H7 (cell line): Measurements from ENCODE around the gene MNDA. TPM values are rescaled to one million over a fixed set of nuclear protein-coding genes. Genes with fewer than 3 reads are reported as not detected.

Experiments used
- total RNA-seq: library from RNA; depleted of rRNA; stranded (reverse); fragments of >200 nt; shearing (Covaris generic); gene quantifications from 2 replicates; pipeline ENCODE4 v1.2.3, GENCODE V29; 2014; rRNA removed

Gene MNDA
- total RNA-seq, 1 experiment from 2014 or later = not detected

Other genes with a start within 250 kb of the MNDA start
- gene OR10Z1, start 226.1 kb upstream of the MNDA start, total RNA-seq = not detected in 2 replicates
- not detected in 2 replicates for gene SPTA1, start 144.6 kb upstream of the MNDA start, total RNA-seq
- gene OR6K2, start 130.7 kb upstream of the MNDA start, total RNA-seq = not detected in 2 replicates
- gene OR6K3, start 110.6 kb upstream of the MNDA start, total RNA-seq = not detected in 2 replicates
- not detected in 2 replicates for gene OR6K6, start 76.6 kb upstream of the MNDA start, total RNA-seq
- not detected in 2 replicates for gene OR6N1, start 59.2 kb upstream of the MNDA start, total RNA-seq
- not detected in 2 replicates for gene OR6N2, start 50.1 kb upstream of the MNDA start, total RNA-seq
- gene PYHIN1, start 100.2 kb downstream of the MNDA start, total RNA-seq = not detected in 2 replicates
- 1.1 and 4.7 TPM in 2 replicates for gene IFI16, start 178.6 kb downstream of the MNDA start, total RNA-seq
- gene AIM2, start 245.4 kb downstream of the MNDA start, total RNA-seq = 0.31 and 0.55 TPM in 2 replicates